ENCODE results near the gene KRTAP20-4. TPM values are rescaled to one million over a fixed set of nuclear protein-coding genes. Genes with fewer than 3 reads are reported as not detected.

The KRTAP20-4 gene
- not detected for polyA plus RNA-seq (2013, experiment 1 of 2)
- polyA plus RNA-seq (2013, experiment 2 of 2) = not detected

DNA sequence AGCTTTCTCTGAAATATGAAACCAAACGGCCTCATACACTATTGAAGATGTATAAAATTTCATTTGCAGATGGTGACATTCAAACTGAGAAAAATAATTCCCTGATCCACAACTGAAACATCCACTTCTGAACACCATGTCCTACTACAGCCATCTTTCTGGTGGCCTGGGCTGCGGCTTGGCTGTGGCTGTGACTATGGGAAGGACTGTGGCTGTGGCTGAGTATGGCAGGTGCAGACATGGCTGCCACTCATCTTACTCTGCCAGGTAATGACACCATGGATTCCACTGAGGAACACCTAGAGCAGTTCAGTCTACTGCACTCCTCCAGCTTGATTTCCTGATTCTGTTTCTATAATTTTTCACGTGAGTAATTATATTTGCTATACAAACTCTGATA is at the start of gene KRTAP20-4:
Gene KRTAP20-4, plus strand, starts transcription at position 106 of the 400 bp plus-strand sequence.
- no peaks in the 10 kb centered on the region for H3K36me3 ChIP-seq (ENCODE audit: control insufficient read depth, insufficient read depth, low read length)
- H3K9me3 ChIP-seq (ENCODE audit: control insufficient read depth, low read length) = no peaks in the 10 kb centered on the region
- no peak within 1 kb of the TSS for H3K27ac ChIP-seq (ENCODE audit: low read depth, low read length, severe bottlenecking)
- H3K4me3 ChIP-seq (ENCODE audit: extremely low read depth, insufficient read depth, low read length, poor library complexity, severe bottlenecking) = no peak within 1 kb of the TSS
- H3K4me1 ChIP-seq (ENCODE audit: control insufficient read depth, insufficient read depth, low read length, poor library complexity, severe bottlenecking) = no peaks in the 10 kb centered on the region
- no CpG with 5 or more reads among the region's 3 CpGs for WGBS, 2 experiments (ENCODE audit: insufficient coverage in 2 of 2)

DNA sequence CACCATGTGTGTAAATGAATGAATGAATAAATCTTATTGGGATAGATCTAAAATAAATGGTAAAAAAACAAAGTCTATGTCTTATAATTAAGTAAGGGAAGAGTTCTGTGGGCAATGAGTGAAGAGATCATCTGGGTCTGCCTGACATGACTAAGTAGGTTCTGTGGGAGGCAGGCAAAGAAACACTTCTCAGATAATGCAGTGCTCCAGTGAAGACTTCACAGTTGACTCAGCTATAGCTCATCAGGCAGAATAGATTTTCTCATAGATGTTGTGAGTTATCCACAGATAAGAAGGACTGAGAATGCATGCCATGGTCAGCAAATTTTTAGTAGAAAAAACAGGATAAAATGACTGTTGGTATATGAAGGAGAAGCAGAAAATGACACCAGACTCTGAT is 42.7 kb upstream of the KRTAP20-4 start:
- Histone ChIP-seq H3K9me3 (ENCODE audit: control insufficient read depth, low read length) (no peaks in the 10 kb centered on the region), H3K36me3 (ENCODE audit: control insufficient read depth, insufficient read depth, low read length) (no peaks in the 10 kb centered on the region), H3K4me3 (ENCODE audit: extremely low read depth, insufficient read depth, low read length, poor library complexity, severe bottlenecking) (no peak overlapping the region), H3K27ac (ENCODE audit: low read depth, low read length, severe bottlenecking) (no peak overlapping the region), H3K4me1 (ENCODE audit: control insufficient read depth, insufficient read depth, low read length, poor library complexity, severe bottlenecking) (no peaks in the 10 kb centered on the region)

DNA sequence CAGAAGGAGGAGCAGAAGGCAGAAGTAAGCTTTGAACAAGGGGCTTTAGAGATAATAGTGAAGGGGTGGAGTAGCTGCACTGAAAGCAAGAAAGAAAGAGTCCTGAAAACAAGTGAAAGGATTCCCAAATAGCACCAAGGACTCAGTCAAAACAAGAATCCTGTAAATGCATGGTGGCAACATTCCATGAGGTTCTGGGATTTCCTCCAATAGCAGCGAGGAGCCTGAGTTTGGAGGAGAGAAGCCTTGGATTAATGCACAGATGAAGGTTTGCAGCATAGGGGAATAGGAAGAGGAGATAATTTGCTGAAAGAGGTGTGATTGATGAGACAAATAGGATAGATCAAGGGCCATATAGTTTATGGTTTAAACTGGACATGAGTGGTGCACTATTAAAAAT is 41.1 kb upstream of the KRTAP20-4 start:
- Histone ChIP-seq H3K9me3 (ENCODE audit: control insufficient read depth, low read length) (no peaks in the 10 kb centered on the region), H3K4me3 (ENCODE audit: extremely low read depth, insufficient read depth, low read length, poor library complexity, severe bottlenecking) (no peak overlapping the region), H3K4me1 (ENCODE audit: control insufficient read depth, insufficient read depth, low read length, poor library complexity, severe bottlenecking) (no peaks in the 10 kb centered on the region), H3K27ac (ENCODE audit: low read depth, low read length, severe bottlenecking) (no peak overlapping the region), H3K36me3 (ENCODE audit: control insufficient read depth, insufficient read depth, low read length) (no peaks in the 10 kb centered on the region)
- WGBS, 2 experiments (ENCODE audit: insufficient coverage in 2 of 2) = 67 to 69% methylated on average over 1 of the region's 1 CpG

DNA sequence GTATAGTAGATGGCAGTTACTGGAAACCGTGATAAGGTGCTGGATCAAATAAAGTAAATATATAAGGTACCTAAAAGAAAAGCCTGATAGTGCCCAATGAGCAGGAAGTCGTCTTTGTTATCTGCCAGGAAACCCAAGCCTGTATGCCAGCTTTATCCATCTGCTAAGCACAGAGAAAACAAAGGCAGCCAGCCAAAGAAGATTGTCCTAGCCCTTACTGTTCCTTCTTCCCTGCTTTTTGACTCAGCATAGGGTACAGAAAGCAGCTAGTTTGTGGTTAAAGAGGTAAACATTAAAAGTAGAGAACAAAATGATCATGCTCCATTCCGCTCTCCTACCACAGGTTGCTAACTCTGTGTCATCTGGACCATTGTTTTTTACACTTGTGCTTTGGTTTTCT is 40.3 kb upstream of the KRTAP20-4 start:
- no peaks in the 10 kb centered on the region for H3K36me3 ChIP-seq (ENCODE audit: control insufficient read depth, insufficient read depth, low read length)
- H3K9me3 ChIP-seq (ENCODE audit: control insufficient read depth, low read length) = no peaks in the 10 kb centered on the region
- no peaks in the 10 kb centered on the region for H3K4me1 ChIP-seq (ENCODE audit: control insufficient read depth, insufficient read depth, low read length, poor library complexity, severe bottlenecking)
- H3K27ac ChIP-seq (ENCODE audit: low read depth, low read length, severe bottlenecking) = no peak overlapping the region
- H3K4me3 ChIP-seq (ENCODE audit: extremely low read depth, insufficient read depth, low read length, poor library complexity, severe bottlenecking) = no peak overlapping the region
- WGBS, 2 experiments (ENCODE audit: insufficient coverage in 2 of 2) = 72% methylated on average over 2 of the region's 3 CpGs; no CpG with 5 or more reads in 1 of the 2 experiments

- WGBS, 2 experiments (ENCODE audit: insufficient coverage in 2 of 2) = no CpG with 5 or more reads among the region's 1 CpG
- no peaks in the 10 kb centered on the region for H3K4me1 ChIP-seq (ENCODE audit: control insufficient read depth, insufficient read depth, low read length, poor library complexity, severe bottlenecking)
- no peaks in the 10 kb centered on the region for H3K36me3 ChIP-seq (ENCODE audit: control insufficient read depth, insufficient read depth, low read length)
- H3K4me3 ChIP-seq (ENCODE audit: extremely low read depth, insufficient read depth, low read length, poor library complexity, severe bottlenecking) = no peak overlapping the region
- no peak overlapping the region for H3K27ac ChIP-seq (ENCODE audit: low read depth, low read length, severe bottlenecking)
- no peaks in the 10 kb centered on the region for H3K9me3 ChIP-seq (ENCODE audit: control insufficient read depth, low read length)
Measured at GRCh38 chr21:30582870-30583269, 37.6 kb upstream of the KRTAP20-4 start.

- no peaks in the 10 kb centered on the region for H3K4me1 ChIP-seq (ENCODE audit: control insufficient read depth, insufficient read depth, low read length, poor library complexity, severe bottlenecking)
- no peak within 1 kb of the TSS for H3K4me3 ChIP-seq (ENCODE audit: extremely low read depth, insufficient read depth, low read length, poor library complexity, severe bottlenecking)
- no peaks in the 10 kb centered on the region for H3K36me3 ChIP-seq (ENCODE audit: control insufficient read depth, insufficient read depth, low read length)
- no peak within 1 kb of the TSS for H3K27ac ChIP-seq (ENCODE audit: low read depth, low read length, severe bottlenecking)
- no peaks in the 10 kb centered on the region for H3K9me3 ChIP-seq (ENCODE audit: control insufficient read depth, low read length)
Measured at GRCh38 chr21:30590297-30590696, 30.1 kb upstream of the KRTAP20-4 start, which contains the start of gene KRTAP22-2. KRTAP22-2 (minus strand) TSS chr21:30590397.

DNA sequence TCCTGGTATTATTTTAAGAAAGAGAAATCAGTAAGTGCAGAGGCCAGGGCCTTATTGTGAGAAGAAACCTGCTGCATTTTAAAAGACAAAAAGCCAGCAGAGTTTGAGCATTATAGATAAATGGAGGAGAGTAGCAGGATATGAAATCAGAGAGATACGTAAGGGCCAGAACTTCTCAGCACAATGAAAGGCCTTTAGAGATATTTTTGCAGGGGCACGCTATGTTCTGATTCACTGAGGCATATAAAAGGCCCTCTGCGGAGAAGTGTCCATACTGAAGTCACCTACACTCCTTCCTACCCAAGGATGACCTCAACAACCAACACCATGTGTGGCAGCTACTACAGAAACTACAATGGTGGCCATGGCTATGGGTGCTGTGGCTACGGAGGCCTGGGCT is 28.3 kb upstream of the KRTAP20-4 start, which contains the start of gene KRTAP6-3:
Gene KRTAP6-3, plus strand, starts transcription at position 301 of the 400 bp plus-strand sequence. Its CDS starts 6 bp downstream, at position 307.
- no peaks in the 10 kb centered on the region for H3K9me3 ChIP-seq (ENCODE audit: control insufficient read depth, low read length)
- 77 to 86% methylated on average over 2 to 3 of the region's 4 CpGs for WGBS, 2 experiments (ENCODE audit: insufficient coverage in 2 of 2)
- H3K27ac ChIP-seq (ENCODE audit: low read depth, low read length, severe bottlenecking) = no peak within 1 kb of the TSS
- H3K36me3 ChIP-seq (ENCODE audit: control insufficient read depth, insufficient read depth, low read length) = no peaks in the 10 kb centered on the region
- no peak within 1 kb of the TSS for H3K4me3 ChIP-seq (ENCODE audit: extremely low read depth, insufficient read depth, low read length, poor library complexity, severe bottlenecking)
- H3K4me1 ChIP-seq (ENCODE audit: control insufficient read depth, insufficient read depth, low read length, poor library complexity, severe bottlenecking) = no peaks in the 10 kb centered on the region

DNA sequence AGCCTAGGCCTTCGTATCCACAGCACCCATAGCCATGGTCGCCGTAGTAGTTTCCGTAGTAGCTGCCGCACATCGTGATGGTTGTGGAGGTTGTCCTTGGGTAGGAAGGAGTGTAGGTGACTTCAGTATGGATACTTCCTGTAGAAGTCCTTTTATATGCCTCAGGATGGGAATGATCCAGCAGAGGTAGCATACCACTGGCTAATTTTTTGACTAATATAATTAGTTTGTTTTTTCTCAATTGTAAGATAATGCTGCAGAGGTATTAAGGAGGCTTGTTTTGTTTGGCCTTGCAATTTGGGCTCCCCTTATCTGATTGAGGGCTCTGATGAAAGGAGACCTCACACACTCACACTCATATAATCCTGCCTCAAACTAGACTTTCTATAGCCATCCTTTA is 21.6 kb upstream of the KRTAP20-4 start, which contains the start of gene KRTAP6-2:
Gene KRTAP6-2, minus strand, starts transcription at position 101 of the 400 bp plus-strand sequence. Its CDS starts 28 bp downstream, at position 73.
- WGBS, 2 experiments (ENCODE audit: insufficient coverage in 2 of 2) = 96 to 98% methylated on average over 5 to 6 of the region's 6 CpGs
- Histone ChIP-seq H3K9me3 (ENCODE audit: control insufficient read depth, low read length) (no peaks in the 10 kb centered on the region), H3K4me3 (ENCODE audit: extremely low read depth, insufficient read depth, low read length, poor library complexity, severe bottlenecking) (no peak within 1 kb of the TSS), H3K36me3 (ENCODE audit: control insufficient read depth, insufficient read depth, low read length) (no peaks in the 10 kb centered on the region), H3K27ac (ENCODE audit: low read depth, low read length, severe bottlenecking) (no peak within 1 kb of the TSS), H3K4me1 (ENCODE audit: control insufficient read depth, insufficient read depth, low read length, poor library complexity, severe bottlenecking) (no peaks in the 10 kb centered on the region)

GRCh38 chr21:30600787-30601186 is 19.6 kb upstream of the KRTAP20-4 start, which contains the start of gene KRTAP22-1:
KRTAP22-1 (plus strand) TSS chr21:30601087.
- H3K36me3 ChIP-seq (ENCODE audit: control insufficient read depth, insufficient read depth, low read length) = no peaks in the 10 kb centered on the region
- no peaks in the 10 kb centered on the region for H3K9me3 ChIP-seq (ENCODE audit: control insufficient read depth, low read length)
- WGBS, 2 experiments (ENCODE audit: insufficient coverage in 2 of 2) = no CpG with 5 or more reads among the region's 1 CpG
- H3K4me1 ChIP-seq (ENCODE audit: control insufficient read depth, insufficient read depth, low read length, poor library complexity, severe bottlenecking) = no peaks in the 10 kb centered on the region
- H3K27ac ChIP-seq (ENCODE audit: low read depth, low read length, severe bottlenecking) = no peak within 1 kb of the TSS
- H3K4me3 ChIP-seq (ENCODE audit: extremely low read depth, insufficient read depth, low read length, poor library complexity, severe bottlenecking) = no peak within 1 kb of the TSS

- no peaks in the 10 kb centered on the region for H3K9me3 ChIP-seq (ENCODE audit: control insufficient read depth, low read length)
- H3K4me3 ChIP-seq (ENCODE audit: extremely low read depth, insufficient read depth, low read length, poor library complexity, severe bottlenecking) = no peak overlapping the region
- no peak overlapping the region for H3K27ac ChIP-seq (ENCODE audit: low read depth, low read length, severe bottlenecking)
- 69 to 87% methylated on average over 2 of the region's 2 CpGs for WGBS, 2 experiments (ENCODE audit: insufficient coverage in 2 of 2)
- no peaks in the 10 kb centered on the region for H3K4me1 ChIP-seq (ENCODE audit: control insufficient read depth, insufficient read depth, low read length, poor library complexity, severe bottlenecking)
- H3K36me3 ChIP-seq (ENCODE audit: control insufficient read depth, insufficient read depth, low read length) = no peaks in the 10 kb centered on the region
Measured at GRCh38 chr21:30605968-30606367, 14.5 kb upstream of the KRTAP20-4 start.

DNA sequence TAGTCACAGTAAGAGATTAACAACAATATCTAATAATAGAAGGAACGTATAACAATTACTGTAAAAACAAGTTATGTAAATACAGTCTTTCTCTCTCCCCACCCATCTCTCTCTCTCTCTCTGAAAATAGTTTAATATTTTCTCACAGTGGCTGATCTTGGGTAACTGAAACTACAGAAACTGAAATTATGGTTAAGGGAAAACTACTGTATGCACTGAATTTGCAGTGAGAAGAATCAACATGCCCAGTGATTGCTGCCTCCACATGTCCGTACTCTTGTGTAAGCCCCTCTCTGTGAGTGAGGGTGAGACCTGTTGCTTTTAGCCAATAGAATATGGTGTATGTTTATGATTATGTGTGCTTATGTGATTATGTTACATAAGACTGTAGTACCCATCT is 8.3 kb upstream of the KRTAP20-4 start:
- WGBS, 2 experiments (ENCODE audit: insufficient coverage in 2 of 2) = 88 to 89% methylated on average over 1 of the region's 2 CpGs
- Histone ChIP-seq H3K9me3 (ENCODE audit: control insufficient read depth, low read length) (no peaks in the 10 kb centered on the region), H3K27ac (ENCODE audit: low read depth, low read length, severe bottlenecking) (no peak overlapping the region), H3K36me3 (ENCODE audit: control insufficient read depth, insufficient read depth, low read length) (no peaks in the 10 kb centered on the region), H3K4me3 (ENCODE audit: extremely low read depth, insufficient read depth, low read length, poor library complexity, severe bottlenecking) (no peak overlapping the region), H3K4me1 (ENCODE audit: control insufficient read depth, insufficient read depth, low read length, poor library complexity, severe bottlenecking) (no peaks in the 10 kb centered on the region)

Data from mesodermal cell (in vitro differentiated cells).